ENCODE results near the gene ANKRD33. TPM values are rescaled to one million over a fixed set of nuclear protein-coding genes. Genes with fewer than 3 reads are reported as not detected.

Gene ANKRD33
- total RNA-seq, 1 experiment from 2014 or later: not detected

DNA sequence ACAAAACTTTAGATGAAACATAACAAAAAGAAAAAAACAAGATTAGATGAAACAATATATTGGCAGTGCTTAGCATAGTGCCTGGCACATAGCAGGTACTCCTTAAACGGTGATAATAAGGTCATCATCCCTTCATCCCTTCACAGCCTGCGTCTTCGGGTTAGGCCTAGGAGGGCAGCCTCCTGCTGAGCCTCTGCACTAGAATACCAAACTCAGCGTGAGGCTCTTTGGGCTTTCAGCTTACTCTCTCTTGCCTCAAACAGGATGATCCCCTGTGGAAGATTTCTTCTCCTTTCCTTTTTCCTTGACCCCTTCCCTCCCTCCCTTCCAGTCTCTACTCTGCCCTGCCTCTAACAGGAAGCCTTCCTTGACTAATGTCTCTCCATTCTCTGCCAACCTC, 25.0 kb upstream of the ANKRD33 start:
- ChIA-PET POLR2A (no interaction called here), CTCF (interaction anchor here (0.6 to 1.4 kb wide), 5 partner anchors 11 to 829 kb away, joined by 3 to 4 read pairs (median 3); no protein-coding TSS in a partner anchor)
- no peak overlapping the region for H3K27ac Mint-ChIP-seq (ENCODE audit: low read depth, unreplicated experiment)
- H3K27me3 Mint-ChIP-seq (ENCODE audit: insufficient read depth, unreplicated experiment): no peaks in the 10 kb centered on the region
- H3K4me3 Mint-ChIP-seq (ENCODE audit: unreplicated experiment): no peak overlapping the region
- TF ChIP-seq, protein P1, sequence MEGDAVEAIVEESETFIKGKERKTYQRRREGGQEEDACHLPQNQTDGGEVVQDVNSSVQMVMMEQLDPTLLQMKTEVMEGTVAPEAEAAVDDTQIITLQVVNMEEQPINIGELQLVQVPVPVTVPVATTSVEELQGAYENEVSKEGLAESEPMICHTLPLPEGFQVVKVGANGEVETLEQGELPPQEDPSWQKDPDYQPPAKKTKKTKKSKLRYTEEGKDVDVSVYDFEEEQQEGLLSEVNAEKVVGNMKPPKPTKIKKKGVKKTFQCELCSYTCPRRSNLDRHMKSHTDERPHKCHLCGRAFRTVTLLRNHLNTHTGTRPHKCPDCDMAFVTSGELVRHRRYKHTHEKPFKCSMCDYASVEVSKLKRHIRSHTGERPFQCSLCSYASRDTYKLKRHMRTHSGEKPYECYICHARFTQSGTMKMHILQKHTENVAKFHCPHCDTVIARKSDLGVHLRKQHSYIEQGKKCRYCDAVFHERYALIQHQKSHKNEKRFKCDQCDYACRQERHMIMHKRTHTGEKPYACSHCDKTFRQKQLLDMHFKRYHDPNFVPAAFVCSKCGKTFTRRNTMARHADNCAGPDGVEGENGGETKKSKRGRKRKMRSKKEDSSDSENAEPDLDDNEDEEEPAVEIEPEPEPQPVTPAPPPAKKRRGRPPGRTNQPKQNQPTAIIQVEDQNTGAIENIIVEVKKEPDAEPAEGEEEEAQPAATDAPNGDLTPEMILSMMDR (IDR thresholded peaks at IDR 0.05; ENCODE audit: unreplicated experiment): no peak
- H3K9me3 Mint-ChIP-seq (ENCODE audit: unreplicated experiment): no peaks in the 10 kb centered on the region
- H3K4me1 Mint-ChIP-seq (ENCODE audit: insufficient read depth, unreplicated experiment): no peaks in the 10 kb centered on the region
- BruUV-seq (replicated peaks): no TSS peak
- no peaks in the 10 kb centered on the region for H3K36me3 Mint-ChIP-seq (ENCODE audit: insufficient read depth, unreplicated experiment)
- intact Hi-C loops (cut with micrococcal nuclease): no loop called here
- no peak for DNase-seq (ENCODE audit: unreplicated experiment)

DNA sequence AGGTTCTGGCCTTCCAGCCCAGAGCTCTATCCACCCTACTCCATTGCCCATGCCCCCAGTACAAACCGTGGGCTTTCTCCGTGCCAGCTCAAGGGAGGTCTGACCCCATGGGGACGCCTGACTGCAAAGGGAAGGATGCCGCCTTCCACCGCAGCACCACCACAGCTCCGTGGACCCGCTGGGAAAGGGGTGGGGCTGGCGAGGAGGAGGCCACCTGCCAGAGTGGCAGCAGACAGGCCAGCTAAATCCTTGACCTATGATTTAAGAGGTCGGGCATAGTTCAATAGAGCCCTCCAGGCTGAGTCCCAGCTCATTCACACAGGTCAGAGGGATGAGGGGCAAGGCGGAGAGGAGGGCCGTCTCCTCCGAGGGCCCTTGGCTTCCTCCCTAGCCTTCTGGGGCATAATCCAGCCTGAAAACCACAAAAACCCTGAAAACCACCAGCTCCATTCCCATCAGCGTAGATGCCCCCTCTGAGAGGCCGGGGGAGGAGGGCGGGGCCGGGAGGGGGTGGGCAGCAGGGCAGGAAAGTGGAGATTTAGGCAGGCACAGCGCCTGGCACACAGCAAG, 24.5 kb upstream of the ANKRD33 start:
- H3K4me3 Mint-ChIP-seq (ENCODE audit: unreplicated experiment): no peak overlapping the region
- no peaks in the 10 kb centered on the region for H3K4me1 Mint-ChIP-seq (ENCODE audit: insufficient read depth, unreplicated experiment)
- H3K9me3 Mint-ChIP-seq (ENCODE audit: unreplicated experiment): no peaks in the 10 kb centered on the region
- ChIA-PET POLR2A (no interaction called here), CTCF (interaction anchor here (0.5 to 1.6 kb wide), 9 partner anchors 10 to 850 kb away, joined by 3 to 6 read pairs (median 3); no protein-coding TSS in a partner anchor)
- intact Hi-C loops (cut with micrococcal nuclease): no loop called here
- TF ChIP-seq, protein P1 (IDR thresholded peaks at IDR 0.05; ENCODE audit: unreplicated experiment): no peak
- DNase-seq (ENCODE audit: unreplicated experiment): no peak
- no peaks in the 10 kb centered on the region for H3K27me3 Mint-ChIP-seq (ENCODE audit: insufficient read depth, unreplicated experiment)
- BruUV-seq (replicated peaks): no TSS peak
- H3K36me3 Mint-ChIP-seq (ENCODE audit: insufficient read depth, unreplicated experiment): no peaks in the 10 kb centered on the region
- H3K27ac Mint-ChIP-seq (ENCODE audit: low read depth, unreplicated experiment): no peak overlapping the region

- TF ChIP-seq, protein P1 (IDR thresholded peaks at IDR 0.05; ENCODE audit: unreplicated experiment): no peak
- POLR2A ChIA-PET: no interaction called here
- Mint-ChIP-seq H3K36me3 (ENCODE audit: insufficient read depth, unreplicated experiment) (no peaks in the 10 kb centered on the region), H3K9me3 (ENCODE audit: unreplicated experiment) (no peaks in the 10 kb centered on the region), H3K4me1 (ENCODE audit: insufficient read depth, unreplicated experiment) (no peaks in the 10 kb centered on the region), H3K27ac (ENCODE audit: low read depth, unreplicated experiment) (no peak overlapping the region), H3K4me3 (ENCODE audit: unreplicated experiment) (no peak overlapping the region), H3K27me3 (ENCODE audit: insufficient read depth, unreplicated experiment) (no peaks in the 10 kb centered on the region)
- no TSS peak for BruUV-seq (replicated peaks)
- DNase-seq (ENCODE audit: unreplicated experiment): no peak
- intact Hi-C loops (cut with micrococcal nuclease): no loop called here
- CTCF ChIA-PET: interaction anchor here (0.5 to 1.6 kb wide), 8 partner anchors 9 to 850 kb away, joined by 3 to 6 read pairs (median 4); no protein-coding TSS in a partner anchor
These were observed 23.7 kb upstream of the ANKRD33 start for GRCh38 chr12:51863933-51864832.
